Glutamatergic neuron (in vitro differentiated cells): ENCODE results near the gene STXBP1. TPM values are rescaled to one million over a fixed set of nuclear protein-coding genes. Genes with fewer than 3 reads are reported as not detected.

Source experiments
- DNase-seq: peaks from one replicate; pipeline ENCODE4 v3.0.0; 2022
- H3K27ac Mint-ChIP-seq: one replicate; pipeline ENCODE4 v1.8.0; 2020; ENCODE audit warnings: mild to moderate bottlenecking, mixed read lengths, inconsistent platforms; ENCODE audit not compliant: unreplicated experiment
- H3K27me3 Mint-ChIP-seq: one replicate; pipeline ENCODE4 v1.8.0; 2020; ENCODE audit warnings: mild to moderate bottlenecking, moderate library complexity, mixed read lengths, inconsistent platforms; ENCODE audit not compliant: unreplicated experiment
- H3K36me3 Mint-ChIP-seq: one replicate; pipeline ENCODE4 v1.8.0; 2020; ENCODE audit warnings: mild to moderate bottlenecking, mixed read lengths, inconsistent platforms; ENCODE audit not compliant: unreplicated experiment
- H3K4me1 Mint-ChIP-seq: one replicate; pipeline ENCODE4 v1.8.0; 2020; ENCODE audit warnings: mild to moderate bottlenecking, low read depth, mixed read lengths, inconsistent platforms; ENCODE audit not compliant: unreplicated experiment
- H3K4me3 Mint-ChIP-seq: one replicate; pipeline ENCODE4 v1.8.0; 2020; ENCODE audit warnings: mild to moderate bottlenecking, mixed read lengths, inconsistent platforms; ENCODE audit not compliant: unreplicated experiment
- H3K9me3 Mint-ChIP-seq: one replicate; pipeline ENCODE4 v1.8.0; 2020; ENCODE audit warnings: mild to moderate bottlenecking, moderate library complexity, mixed read lengths, inconsistent platforms; ENCODE audit not compliant: unreplicated experiment
- CTCF ChIP-seq: fragments of 200-600 bp; sonication (generic); IDR thresholded peaks from one replicate; pipeline ENCODE4 v1.5.0; 2021; ENCODE audit not compliant: partially characterized antibody, unreplicated experiment
- total RNA-seq: library from RNA; stranded (reverse); fragmentation: NEBNext Ultra II Directional; extraction: Animal tissue kit (Norgen Biotek cat#: 25700); gene quantifications from one replicate; pipeline ENCODE4 v1.2.1, GENCODE V29; 2021; ENCODE audit not compliant: unreplicated experiment

STXBP1 gene
- total RNA-seq, 1 donor from 2014 or later: 402 TPM

- H3K4me3 Mint-ChIP-seq: no peak overlapping the region
- H3K36me3 Mint-ChIP-seq: no peaks in the 10 kb centered on the region
- peaks cover 2% of the 10 kb centered on the region for H3K27me3 Mint-ChIP-seq
- no peak for TF ChIP-seq CTCF
- H3K9me3 Mint-ChIP-seq: peaks cover 8% of the 10 kb centered on the region
- H3K27ac Mint-ChIP-seq: no peak overlapping the region
- H3K4me1 Mint-ChIP-seq: peaks cover 30% of the 10 kb centered on the region
- DNase-seq: no peak
These were observed 14.8 kb downstream of the STXBP1 start for GRCh38 chr9:127626752-127627493.

- Mint-ChIP-seq H3K27me3 (peaks cover 2% of the 10 kb centered on the region), H3K4me3 (no peak overlapping the region), H3K27ac (no peak overlapping the region), H3K4me1 (peaks cover 28% of the 10 kb centered on the region), H3K36me3 (no peaks in the 10 kb centered on the region), H3K9me3 (peaks cover 8% of the 10 kb centered on the region)
- no peak for TF ChIP-seq CTCF
- no peak for DNase-seq
These were observed 15.4 kb downstream of the STXBP1 start for GRCh38 chr9:127627494-127627855.

GRCh38 chr9:127628758-127629467 lies 16.8 kb downstream of the STXBP1 start:
- TF ChIP-seq CTCF: no peak
- H3K4me1 Mint-ChIP-seq: peaks cover 37% of the 10 kb centered on the region
- DNase-seq: no peak
- peaks cover 8% of the 10 kb centered on the region for H3K9me3 Mint-ChIP-seq
- peak overlapping the region; percentile 80 for H3K4me3 Mint-ChIP-seq
- H3K27ac Mint-ChIP-seq: peak overlapping the region; percentile 4
- H3K27me3 Mint-ChIP-seq: peaks cover 2% of the 10 kb centered on the region
- no peaks in the 10 kb centered on the region for H3K36me3 Mint-ChIP-seq

- Mint-ChIP-seq H3K4me3 (peak overlapping the region; percentile 32), H3K4me1 (peaks cover 44% of the 10 kb centered on the region), H3K27ac (no peak overlapping the region), H3K36me3 (no peaks in the 10 kb centered on the region), H3K9me3 (peaks cover 6% of the 10 kb centered on the region), H3K27me3 (peaks cover 2% of the 10 kb centered on the region)
- no peak for TF ChIP-seq CTCF
- DNase-seq: no peak
These were observed 17.5 kb downstream of the STXBP1 start for GRCh38 chr9:127629468-127630081.
